Measurements from ENCODE around the gene FBXW8. TPM values are rescaled to one million over a fixed set of nuclear protein-coding genes. Genes with fewer than 3 reads are reported as not detected.

The FBXW8 gene
- total RNA-seq, 2 donors from 2014 or later: 7.9 to 9.0 TPM

DNA sequence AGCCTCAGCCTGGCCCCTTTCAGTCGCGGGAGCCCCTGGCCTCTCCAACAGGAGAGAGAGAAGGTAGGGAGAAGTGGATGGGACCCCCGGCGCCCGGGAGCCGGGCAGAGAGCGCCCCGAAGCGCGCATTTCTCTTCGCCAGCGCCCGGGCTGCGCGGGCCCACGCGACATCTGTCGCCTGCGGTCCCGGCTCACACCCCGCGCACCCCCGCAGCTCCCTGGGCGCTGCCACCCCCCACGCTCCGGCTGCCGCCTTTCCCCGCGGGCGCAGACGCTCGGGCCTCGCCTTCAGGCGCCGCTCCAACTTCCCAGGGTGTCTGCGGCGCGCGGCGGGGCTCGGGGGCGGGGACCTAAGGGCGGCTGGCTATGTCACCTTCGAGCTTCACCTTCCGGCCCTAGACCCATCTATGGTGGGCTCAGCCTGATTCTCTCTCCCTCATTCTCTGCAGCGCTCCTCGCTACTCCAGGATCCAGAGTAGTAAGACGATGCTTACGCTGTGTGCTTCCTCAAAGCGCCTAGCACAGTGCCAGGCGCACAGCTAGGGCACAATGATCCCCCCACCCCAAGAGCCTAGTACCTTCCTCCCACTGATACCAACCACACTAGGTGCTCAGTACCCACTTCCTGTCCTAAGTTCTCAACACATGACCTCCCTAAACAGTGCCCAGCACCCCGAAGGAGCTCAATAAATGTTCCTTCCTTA lies 31.1 kb upstream of the FBXW8 start:
- DNase-seq (ENCODE audit: low spot score): no peak
- peak overlapping the region in 1 of 2 donors; percentile 34 for H3K4me3 ChIP-seq
- H3K27me3 ChIP-seq: peaks cover 19 to 34% of the 10 kb centered on the region in 2 donors
- peaks cover 0 to 6% of the 10 kb centered on the region in 2 donors for H3K9me3 ChIP-seq
- TF ChIP-seq, protein P1, sequence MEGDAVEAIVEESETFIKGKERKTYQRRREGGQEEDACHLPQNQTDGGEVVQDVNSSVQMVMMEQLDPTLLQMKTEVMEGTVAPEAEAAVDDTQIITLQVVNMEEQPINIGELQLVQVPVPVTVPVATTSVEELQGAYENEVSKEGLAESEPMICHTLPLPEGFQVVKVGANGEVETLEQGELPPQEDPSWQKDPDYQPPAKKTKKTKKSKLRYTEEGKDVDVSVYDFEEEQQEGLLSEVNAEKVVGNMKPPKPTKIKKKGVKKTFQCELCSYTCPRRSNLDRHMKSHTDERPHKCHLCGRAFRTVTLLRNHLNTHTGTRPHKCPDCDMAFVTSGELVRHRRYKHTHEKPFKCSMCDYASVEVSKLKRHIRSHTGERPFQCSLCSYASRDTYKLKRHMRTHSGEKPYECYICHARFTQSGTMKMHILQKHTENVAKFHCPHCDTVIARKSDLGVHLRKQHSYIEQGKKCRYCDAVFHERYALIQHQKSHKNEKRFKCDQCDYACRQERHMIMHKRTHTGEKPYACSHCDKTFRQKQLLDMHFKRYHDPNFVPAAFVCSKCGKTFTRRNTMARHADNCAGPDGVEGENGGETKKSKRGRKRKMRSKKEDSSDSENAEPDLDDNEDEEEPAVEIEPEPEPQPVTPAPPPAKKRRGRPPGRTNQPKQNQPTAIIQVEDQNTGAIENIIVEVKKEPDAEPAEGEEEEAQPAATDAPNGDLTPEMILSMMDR (IDR thresholded peaks at IDR 0.05): no peak
- H3K36me3 ChIP-seq: no peaks in the 10 kb centered on the region
- peaks cover 0 to 41% of the 10 kb centered on the region in 2 donors for H3K4me1 ChIP-seq
- H3K27ac ChIP-seq: no peak overlapping the region

DNA sequence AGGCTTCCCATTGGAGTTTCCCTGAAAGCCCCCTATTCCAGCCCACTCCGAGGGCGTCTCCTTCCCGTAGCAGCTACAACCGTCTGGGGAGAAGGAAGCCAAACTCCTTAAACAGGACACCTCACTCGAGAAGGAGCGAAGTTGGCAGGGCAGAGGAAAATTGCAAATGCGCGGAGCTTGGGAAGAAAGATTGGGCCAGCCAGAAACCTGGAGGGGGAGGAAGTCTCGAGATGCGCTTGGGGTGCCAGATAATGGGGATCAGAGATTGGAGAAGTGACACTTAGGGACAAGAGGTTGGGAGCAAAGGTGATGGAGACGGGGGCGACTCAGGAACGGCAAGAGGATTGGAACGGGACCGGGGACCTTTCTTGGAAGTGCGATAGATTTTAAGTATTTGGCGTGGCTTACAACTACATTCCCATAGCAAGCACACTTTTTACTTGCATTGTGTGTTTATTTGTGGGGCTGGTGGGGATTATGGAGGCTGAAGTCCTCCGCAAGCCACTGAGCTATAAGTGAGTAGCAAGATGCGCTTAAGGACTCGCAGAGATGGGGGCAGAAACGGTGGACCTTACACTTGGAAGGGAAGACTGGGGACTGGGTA lies 30.4 kb upstream of the FBXW8 start:
- Histone ChIP-seq H3K27me3 (peaks cover 19 to 34% of the 10 kb centered on the region in 2 donors), H3K9me3 (no peaks in the 10 kb centered on the region), H3K4me3 (peak overlapping the region; percentile 17 to 43), H3K4me1 (peaks cover 0 to 41% of the 10 kb centered on the region in 2 donors), H3K27ac (no peak overlapping the region), H3K36me3 (no peaks in the 10 kb centered on the region)
- TF ChIP-seq, protein P1 (IDR thresholded peaks at IDR 0.05): no peak
- no peak for DNase-seq (ENCODE audit: low spot score)

DNA sequence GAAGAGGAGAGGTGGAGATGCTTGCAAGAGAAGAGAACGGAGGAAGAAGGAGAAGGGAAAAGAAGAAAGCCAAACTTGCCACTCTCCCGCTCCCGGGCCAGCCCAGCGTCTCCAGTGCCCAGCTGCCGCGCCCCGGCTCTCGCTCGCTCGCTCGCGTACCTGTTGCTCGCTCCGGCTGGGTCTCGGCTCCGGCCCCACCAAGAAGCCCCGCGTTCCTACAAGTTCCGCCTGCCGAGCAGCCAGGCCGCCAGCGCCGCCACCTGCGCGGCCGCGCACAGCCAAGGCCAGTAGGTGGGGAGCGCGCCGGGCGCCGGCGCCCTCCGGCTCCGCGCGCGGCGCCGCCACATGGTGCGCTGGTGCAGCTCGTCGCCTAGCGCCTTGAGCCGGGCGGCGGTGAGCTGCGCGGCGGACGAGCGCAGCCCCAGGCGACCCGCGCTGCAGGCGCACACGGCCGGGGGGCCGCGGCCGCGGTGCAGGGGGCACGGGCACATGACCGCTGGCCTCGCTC lies 29.9 kb upstream of the FBXW8 start:
- no peak for DNase-seq (ENCODE audit: low spot score)
- TF ChIP-seq, protein P1 (IDR thresholded peaks at IDR 0.05): no peak

DNA sequence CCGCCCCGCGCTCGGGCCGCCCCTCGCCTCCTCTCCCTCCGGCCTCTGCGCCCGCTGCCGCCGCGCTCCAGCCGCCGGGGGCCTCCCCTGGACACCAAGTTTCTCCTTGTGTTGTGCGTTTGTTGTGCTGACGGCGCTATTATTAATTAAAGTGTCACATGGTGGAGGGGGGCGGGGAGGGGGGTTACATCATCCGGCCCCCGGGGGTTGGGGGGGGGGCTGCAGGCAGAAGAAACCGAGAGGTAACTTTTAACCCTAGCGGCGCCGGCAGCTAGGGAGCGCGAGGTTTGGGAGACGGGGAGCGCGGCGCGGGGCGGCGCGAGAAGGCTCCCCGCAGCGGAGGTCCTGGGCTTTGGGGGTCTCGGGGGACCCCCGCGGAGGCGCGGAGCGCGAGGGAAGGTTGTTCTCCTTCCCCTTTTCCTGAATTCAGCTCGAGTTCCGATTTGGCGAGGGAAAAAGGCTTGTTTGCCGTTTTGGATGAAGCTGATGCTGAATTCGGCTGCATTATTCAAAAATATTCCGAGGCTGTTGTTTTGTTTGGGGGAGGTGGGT lies 29.3 kb upstream of the FBXW8 start, which contains the start of gene HRK:
HRK (minus strand) TSS at position 117 of the 552 bp plus-strand sequence. CDS start 134 bp downstream, outside the sequence.
- H3K4me3 ChIP-seq: peak within 1 kb of the TSS; percentile 17 to 43
- H3K9me3 ChIP-seq: no peaks in the 10 kb centered on the region
- TF ChIP-seq, protein P1 (IDR thresholded peaks at IDR 0.05): no peak
- no peak within 1 kb of the TSS for H3K27ac ChIP-seq
- no peak for DNase-seq (ENCODE audit: low spot score)
- H3K27me3 ChIP-seq: peaks cover 19 to 34% of the 10 kb centered on the region in 2 donors
- peaks cover 0 to 41% of the 10 kb centered on the region in 2 donors for H3K4me1 ChIP-seq
- H3K36me3 ChIP-seq: no peaks in the 10 kb centered on the region

More for the DNA sequence above, 29.9 kb upstream of the FBXW8 start:
- H3K36me3 ChIP-seq: no peaks in the 10 kb centered on the region
- no peak overlapping the region for H3K27ac ChIP-seq
- peaks cover 19 to 34% of the 10 kb centered on the region in 2 donors for H3K27me3 ChIP-seq
- H3K4me1 ChIP-seq: peaks cover 0 to 41% of the 10 kb centered on the region in 2 donors
- peak overlapping the region; percentile 17 to 43 for H3K4me3 ChIP-seq
- H3K9me3 ChIP-seq: no peaks in the 10 kb centered on the region

DNA sequence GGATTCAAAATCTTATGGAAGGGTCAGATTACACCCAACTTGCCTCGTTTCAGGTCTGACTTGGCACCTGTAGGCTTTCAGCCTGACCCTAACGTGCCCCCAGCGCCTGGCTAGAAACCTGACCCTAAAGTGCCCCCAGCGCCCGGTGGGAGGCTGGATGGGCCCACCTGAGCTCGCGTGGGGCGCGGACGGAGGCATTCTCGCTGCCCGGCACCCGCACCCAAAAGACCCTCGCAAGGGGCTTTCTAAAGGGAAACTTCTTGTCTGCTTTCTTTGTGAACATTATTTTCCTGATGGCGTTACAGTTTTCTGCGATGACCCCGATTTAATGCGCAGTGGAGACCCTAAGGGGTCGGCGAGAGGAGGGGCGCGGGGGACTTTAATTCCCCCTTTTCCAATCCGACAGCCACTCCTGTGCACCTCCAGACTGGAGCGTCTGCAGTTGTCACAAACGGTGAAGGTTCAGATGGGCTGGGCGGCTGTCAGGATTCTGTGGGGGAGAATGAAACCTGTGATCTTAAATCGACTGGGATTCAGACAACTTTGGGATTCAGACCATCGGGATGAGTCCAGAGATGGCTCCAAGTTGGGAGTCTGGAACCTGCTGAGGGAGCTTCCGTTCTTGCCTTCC lies 28.8 kb upstream of the FBXW8 start:
- H3K27me3 ChIP-seq: peaks cover 17 to 31% of the 10 kb centered on the region in 2 donors
- no peaks in the 10 kb centered on the region for H3K36me3 ChIP-seq
- DNase-seq (ENCODE audit: low spot score): no peak
- TF ChIP-seq, protein P1 (IDR thresholded peaks at IDR 0.05): no peak
- H3K4me3 ChIP-seq: peak overlapping the region in 1 of 2 donors; percentile 43
- H3K4me1 ChIP-seq: peaks cover 0 to 41% of the 10 kb centered on the region in 2 donors
- no peak overlapping the region for H3K27ac ChIP-seq
- H3K9me3 ChIP-seq: no peaks in the 10 kb centered on the region

All from right atrium auricular region (tissue), 2 donors.